ENCODE data around the gene RPS6KC1. TPM values are rescaled to one million over a fixed set of nuclear protein-coding genes. Genes with fewer than 3 reads are reported as not detected.
"Not testable (repeated sequence)": the region's sequence is repeated elsewhere in the genome, so short reads cannot be mapped to it uniquely, and the experiment has no call there.

The RPS6KC1 gene
- total RNA-seq, 1 donor from 2014 or later = 22.7 TPM

DNA sequence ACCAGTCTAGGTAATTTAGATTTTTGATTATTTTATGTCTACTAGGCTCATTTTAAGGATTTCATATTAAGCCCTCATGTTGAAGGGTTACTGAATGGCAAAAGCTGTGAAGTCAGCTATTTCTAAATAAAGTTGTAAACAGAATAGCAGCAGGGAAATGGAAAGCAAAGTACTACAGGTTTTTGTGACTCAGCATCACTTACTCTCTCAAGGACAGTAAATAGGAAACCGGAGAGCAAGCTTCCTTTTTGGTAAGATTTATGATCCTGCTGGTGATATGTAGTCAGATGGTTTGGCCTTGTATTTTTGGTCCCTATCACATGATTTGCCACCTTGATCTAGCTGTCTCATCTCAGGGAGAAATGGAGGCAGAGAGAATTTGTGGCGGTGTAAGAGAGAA lies 226.0 kb downstream of the RPS6KC1 start:
- no peak for DNase-seq (ENCODE audit: low spot score)

DNA sequence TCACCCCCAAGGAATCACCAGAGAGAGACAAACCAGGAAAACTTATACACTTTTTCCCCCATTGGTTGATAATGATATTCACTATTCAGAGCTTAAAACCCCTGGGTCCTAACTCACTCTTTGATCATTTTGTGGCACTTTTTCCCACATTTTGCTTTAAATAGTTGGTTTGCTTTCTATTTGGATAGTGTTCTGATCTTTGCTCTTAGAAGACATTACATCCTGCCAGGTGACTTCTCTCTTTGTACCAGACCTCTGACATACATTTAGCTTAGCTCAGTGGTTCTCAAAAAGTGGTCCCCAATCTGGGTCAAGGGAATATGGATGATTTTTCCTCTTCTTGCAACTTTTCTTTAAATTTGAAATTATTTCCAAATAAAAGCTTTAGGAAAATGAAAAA lies 228.4 kb downstream of the RPS6KC1 start:
- no peak for DNase-seq (ENCODE audit: low spot score)

DNA sequence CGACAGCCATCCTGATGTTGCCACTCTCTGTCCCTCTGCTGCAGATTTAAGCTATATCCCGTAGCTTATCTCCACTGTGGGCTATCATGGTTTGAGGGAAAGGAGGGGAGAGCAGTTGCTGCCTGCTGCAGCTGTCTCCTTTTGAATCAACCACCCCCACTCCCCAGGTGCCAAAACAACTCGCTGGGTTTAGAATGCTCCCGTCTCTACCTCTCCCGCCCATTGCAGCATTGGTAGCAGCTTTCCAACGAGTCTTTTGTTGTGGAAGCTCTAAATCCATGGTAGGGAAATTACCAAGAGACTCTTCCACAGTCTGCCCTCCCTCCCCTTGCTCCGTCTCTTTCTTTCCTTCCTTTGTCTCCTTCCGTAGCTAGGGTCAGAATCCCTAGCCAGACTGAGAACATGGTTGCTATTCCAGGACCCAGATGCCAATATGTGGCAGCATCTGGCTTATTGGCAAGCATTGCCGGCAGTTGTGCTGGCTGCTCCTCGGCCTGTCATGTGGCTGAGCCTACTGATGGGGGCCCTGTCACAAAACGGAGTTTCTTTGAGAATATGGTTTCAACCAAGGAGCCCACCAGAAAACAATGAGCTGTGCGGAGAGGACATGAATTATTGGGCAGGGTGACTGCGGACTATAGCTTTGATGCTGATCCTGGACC lies 230.7 kb downstream of the RPS6KC1 start:
- DNase-seq (ENCODE audit: low spot score) = no peak

DNA sequence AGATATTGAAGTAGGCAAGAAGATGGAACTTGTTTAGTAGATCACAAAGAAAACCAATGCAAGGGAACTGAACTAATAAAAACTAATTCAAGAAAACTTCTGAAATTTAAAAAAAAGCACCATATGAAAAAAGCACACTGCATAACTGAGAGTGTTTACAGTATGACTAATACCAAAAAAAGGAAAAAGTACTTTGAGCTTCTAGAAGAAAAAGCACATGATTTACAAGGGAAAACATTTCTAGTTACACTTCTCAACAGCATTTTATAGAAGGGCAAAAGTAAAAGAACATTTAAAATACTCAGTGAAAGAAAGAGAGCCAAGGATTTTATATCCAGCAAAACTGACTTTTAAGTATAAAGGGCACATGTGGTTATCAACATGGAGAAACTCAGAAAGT lies 233.6 kb downstream of the RPS6KC1 start:
- DNase-seq (ENCODE audit: low spot score) = no peak

DNA sequence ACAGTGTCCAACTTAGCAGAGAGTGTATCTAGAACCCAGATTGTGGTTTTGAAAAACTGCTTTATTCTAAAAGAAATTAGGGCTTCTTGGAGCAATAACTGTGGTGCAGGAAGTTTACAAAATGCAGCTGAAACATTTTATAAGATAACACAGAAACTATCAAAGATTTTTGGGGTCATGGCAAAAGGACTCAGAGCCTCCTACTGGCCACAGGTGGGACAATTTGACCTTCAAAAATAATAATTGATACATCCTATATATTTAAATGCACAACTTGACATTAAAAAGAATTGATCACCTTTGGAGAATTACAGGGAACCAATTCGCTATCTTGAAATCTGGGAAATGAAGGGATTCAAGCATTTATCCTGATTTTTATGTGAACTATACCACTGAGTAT lies 235.2 kb downstream of the RPS6KC1 start:
- no peak for DNase-seq (ENCODE audit: low spot score)

DNA sequence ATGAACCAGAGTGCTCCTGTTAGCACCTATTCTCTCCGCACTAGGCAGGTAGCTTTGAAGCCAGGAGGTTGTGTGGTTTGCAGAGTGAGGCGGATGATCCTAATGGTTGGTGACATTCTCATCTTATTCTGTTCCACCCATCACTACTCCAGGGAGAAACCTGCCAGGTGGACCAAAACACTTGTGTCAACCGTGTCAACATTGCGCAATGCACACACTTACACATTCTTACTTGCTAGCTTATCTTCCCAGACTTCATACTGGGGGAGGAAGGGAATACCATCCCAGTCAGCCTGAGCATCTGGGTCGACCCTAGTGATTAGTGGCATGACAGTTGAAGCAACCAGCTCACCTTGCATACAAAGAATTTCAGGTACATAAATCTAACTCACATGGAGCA lies 236.9 kb downstream of the RPS6KC1 start:
- no peak for DNase-seq (ENCODE audit: low spot score)

DNA sequence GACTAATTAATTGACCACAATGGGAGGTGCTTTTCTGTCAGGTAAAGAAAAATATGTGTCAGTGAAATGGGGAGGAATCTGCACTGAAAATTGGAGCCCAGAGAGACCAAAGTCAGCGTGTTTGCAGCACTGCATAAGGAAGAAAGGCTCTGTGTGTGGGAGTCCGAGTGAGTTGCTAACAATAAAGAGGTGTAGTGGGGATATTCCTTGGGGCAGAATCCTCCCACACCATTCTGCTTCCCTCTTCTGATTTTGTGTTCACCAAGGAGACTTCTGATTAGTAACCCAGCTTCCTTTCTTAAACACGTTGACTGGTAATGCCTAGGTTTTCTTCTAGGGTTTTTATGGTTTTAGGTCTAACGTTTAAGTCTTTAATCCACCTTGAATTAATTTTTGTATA lies 240.5 kb downstream of the RPS6KC1 start:
- DNase-seq (ENCODE audit: low spot score) = no peak

DNA sequence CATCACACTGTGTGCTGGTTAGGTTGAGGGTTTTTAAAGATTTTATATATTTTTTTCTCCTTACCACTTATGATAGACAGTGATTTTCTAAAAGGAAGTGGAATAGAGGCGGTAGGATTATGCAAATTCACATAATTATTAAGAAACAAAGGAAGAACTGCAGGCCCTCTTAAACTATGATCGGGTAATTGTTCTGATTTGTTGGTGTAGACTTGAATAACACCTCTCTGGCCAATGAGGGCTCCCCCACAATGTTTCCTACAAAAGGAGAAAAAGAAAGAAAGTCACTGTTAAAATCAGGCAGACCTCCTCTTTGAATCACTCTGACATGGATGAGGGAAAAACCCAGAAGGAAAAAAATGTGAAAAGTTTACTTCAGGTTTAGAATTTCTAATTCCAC lies 241.6 kb downstream of the RPS6KC1 start:
- DNase-seq (ENCODE audit: low spot score) = no peak

DNA sequence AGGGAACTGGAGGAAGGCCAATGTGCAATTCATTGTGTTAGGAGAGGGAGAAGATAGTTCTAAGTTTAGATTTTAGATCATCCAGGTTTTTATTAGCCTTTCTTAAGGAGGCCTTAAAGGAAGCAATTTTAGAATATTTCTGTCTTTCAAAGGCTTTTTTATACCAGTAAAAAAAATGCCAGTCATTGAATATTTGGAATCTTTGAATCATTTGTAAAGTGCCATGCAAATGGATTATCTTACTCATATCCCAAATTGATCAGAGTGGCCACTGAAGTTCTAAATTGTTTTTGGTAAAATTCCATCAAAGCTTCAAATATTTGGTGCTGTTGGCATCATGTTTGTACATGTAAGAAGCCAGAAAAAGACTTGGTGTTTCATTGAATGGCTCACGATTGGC lies 244.8 kb downstream of the RPS6KC1 start:
- no peak for DNase-seq (ENCODE audit: low spot score)

DNA sequence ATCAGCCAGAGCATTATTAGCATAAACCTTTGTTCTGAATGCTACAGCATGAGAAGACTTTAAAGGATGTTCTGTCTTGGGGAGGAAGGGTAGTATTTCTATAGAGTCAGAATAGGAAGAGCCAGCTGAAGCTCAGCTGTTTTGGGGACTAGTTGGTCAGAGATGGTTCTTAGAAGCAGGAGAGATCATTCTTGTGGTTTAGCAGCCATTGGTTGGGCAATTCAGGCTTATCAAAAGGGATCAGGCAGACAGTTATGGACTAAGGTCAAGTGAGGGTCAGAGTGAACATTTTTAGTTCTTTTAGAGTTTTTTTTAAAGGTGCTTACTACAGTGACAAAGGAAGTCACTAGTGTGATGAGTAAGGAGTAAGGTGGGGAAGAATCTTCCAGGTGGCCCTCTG lies 245.5 kb downstream of the RPS6KC1 start:
- DNase-seq (ENCODE audit: low spot score) = no peak

DNA sequence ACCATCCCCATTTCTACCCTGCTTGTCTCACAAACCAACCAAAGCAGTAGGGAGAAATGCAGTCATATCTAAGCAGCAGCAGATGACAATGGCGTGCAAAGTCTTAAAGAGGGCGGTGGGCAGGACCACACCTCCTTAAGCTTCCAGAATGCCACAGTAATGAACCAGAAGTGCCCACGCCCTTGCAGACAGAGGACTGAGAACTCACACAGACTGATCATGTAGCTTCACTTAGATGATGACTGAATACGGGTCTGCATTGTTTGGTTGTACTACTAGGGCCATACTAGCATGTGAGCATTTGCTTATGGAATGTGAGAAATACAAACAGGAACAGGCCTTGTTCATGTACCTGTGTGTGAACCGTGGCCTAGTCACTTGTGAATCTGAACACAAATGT lies 246.0 kb downstream of the RPS6KC1 start:
- DNase-seq (ENCODE audit: low spot score) = no peak

DNA sequence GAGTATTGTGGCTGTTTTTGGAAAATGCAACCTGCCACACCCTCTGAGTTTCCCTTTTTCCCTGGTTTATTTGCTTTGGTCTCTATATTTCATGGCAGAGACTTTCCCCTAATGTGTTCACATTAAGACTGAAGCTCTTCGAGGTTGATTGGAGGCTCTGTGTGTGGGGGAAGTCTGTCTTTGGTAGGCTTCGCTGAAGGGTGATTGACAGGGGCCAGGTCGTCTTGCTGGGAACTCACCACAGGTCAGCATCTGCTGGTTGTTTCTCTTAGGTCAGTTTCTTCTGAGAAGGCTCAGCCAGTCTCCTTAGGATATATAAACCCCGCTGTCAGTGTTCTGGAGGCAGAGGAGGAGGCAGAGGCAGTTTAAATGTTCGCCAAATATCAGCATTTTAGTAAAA lies 249.4 kb downstream of the RPS6KC1 start:
- no peak for DNase-seq (ENCODE audit: low spot score)

DNA sequence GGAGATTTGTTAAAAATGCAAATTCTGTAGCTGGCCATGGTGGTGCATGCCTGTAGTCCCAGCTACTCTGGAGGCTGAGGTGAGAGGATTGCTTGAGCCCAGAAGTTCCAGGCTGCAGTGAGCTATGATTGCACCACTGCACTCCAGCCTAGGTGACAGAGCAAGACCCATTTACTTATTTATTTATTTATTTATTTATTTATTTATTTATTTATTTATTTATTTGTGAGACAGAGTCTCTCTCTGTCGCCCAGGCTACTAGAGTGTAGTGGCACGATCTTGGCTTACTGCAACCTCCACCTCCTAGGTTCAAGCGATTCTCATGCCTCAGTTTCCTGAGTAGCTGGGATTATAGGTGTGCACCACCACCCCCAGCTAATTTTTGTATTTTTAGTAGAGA lies 250.5 kb downstream of the RPS6KC1 start:
- DNase-seq (ENCODE audit: low spot score) = not testable (repeated sequence)

DNA sequence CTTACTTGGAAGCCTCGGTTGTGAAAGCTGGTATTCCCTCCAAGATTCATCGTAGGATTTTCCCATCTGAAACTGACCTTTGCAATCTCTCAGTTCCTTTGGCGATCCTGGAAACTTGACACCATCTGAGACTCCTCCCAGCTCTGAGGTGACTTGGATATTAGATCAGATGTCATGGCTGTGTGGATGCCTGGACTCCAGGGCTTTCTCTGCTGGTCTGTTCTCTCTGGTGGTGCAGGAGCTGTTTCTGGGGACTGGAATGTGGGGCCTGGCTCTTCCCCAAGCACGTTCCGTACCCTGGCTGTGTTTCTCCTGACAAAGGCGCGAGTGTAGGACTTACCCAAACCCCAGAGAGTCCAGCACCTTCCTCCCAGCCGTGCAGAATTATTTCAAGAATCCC lies 252.2 kb downstream of the RPS6KC1 start:
- DNase-seq (ENCODE audit: low spot score) = no peak

DNA sequence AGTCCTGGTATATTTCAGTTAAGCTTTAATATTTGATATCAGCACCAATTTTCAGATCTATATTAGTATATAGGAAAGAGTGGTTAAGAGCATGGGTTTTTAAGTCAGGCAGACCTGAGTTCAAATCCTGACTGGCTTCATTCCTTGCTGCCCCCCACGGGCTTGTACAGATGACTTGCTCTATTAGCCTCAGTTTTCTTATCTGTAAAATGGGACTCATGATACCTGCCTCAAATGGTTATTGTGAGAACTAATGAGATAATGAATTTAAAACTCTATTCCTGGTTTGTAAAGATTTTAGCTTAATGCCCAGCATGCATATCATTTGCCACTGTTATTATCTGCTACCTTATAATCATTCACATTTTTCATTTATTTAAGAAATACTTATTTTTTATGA lies 264.5 kb downstream of the RPS6KC1 start:
- DNase-seq (ENCODE audit: low spot score) = no peak

DNA sequence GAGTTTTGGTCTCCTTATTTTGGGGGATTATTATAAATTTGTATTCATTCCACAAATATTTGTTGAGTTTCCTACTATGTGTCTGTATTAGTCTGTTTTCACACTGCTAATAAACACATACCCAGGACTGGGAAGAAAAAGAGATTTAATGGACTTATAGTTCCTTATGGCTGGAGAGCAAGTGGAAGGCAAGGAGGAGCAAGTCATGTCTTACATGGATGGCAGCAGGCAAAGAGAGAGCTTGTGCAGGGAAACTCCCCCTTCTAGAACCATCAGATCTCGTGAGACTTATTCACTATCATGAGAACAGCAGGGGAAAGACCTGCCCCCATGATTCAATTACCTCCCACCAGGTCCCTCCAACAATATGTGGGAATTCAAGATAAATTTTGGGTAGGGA lies 267.4 kb downstream of the RPS6KC1 start:
- DNase-seq (ENCODE audit: low spot score) = not testable (repeated sequence)

DNA sequence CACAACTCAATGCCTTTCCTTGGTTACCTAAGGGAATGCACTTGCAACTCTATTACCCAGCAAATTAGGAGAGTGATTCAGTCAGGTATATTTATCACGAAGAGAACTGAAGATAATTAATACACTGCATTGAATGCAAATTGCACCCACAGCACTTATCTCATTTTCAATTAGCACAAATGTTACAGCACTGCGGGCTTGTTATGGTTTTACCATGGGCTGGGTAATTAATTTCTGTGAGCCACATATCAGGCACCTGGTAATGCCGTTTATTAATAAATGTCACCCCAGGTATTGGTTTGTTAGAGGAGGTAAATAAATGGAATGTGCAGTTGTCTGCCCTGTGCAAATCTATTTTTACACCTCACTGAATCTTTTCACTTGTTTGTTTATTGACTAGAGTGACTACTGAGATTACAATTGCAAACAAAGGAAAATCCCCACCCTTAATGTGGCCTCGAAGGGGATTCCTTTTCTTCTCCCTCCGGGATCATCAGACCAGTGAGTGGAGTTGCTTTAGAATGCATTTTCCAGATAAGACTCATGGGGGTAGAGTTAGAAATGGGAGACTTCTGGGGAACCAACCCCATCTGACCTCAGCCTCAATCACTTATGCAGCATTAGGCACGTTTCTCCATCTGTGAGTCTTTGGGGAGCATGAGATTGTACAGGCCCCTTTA lies 269.3 kb downstream of the RPS6KC1 start:
- DNase-seq (ENCODE audit: low spot score) = no peak

Other genes starting within 250 kb of the RPS6KC1 start
- not detected for gene SPATA45, start 203.6 kb upstream of the RPS6KC1 start, total RNA-seq
- gene FLVCR1, start 193.0 kb upstream of the RPS6KC1 start, total RNA-seq = 6.7 TPM
- gene VASH2, start 100.7 kb upstream of the RPS6KC1 start, total RNA-seq = 3.0 TPM
- gene ANGEL2, start 35.4 kb upstream of the RPS6KC1 start, total RNA-seq = 26.9 TPM

Measured in mesenteric fat pad (tissue), 1 donor.